ENCODE results near the gene ANKRD29.

GRCh38 chr18:23572012-23572411, 90.7 kb downstream of the ANKRD29 start:
- TF ChIP-seq, protein P1, sequence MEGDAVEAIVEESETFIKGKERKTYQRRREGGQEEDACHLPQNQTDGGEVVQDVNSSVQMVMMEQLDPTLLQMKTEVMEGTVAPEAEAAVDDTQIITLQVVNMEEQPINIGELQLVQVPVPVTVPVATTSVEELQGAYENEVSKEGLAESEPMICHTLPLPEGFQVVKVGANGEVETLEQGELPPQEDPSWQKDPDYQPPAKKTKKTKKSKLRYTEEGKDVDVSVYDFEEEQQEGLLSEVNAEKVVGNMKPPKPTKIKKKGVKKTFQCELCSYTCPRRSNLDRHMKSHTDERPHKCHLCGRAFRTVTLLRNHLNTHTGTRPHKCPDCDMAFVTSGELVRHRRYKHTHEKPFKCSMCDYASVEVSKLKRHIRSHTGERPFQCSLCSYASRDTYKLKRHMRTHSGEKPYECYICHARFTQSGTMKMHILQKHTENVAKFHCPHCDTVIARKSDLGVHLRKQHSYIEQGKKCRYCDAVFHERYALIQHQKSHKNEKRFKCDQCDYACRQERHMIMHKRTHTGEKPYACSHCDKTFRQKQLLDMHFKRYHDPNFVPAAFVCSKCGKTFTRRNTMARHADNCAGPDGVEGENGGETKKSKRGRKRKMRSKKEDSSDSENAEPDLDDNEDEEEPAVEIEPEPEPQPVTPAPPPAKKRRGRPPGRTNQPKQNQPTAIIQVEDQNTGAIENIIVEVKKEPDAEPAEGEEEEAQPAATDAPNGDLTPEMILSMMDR (conservative IDR thresholded peaks at IDR 0.05; ENCODE audit: low read length) = no peak
- no peak for TF ChIP-seq EZH2phosphoT487 (IDR thresholded peaks at IDR 0.05; ENCODE audit: borderline replicate concordance, low read depth, low read length)

Measured in OCI-LY7 (cell line).